HCT116 (cell line): Measurements from ENCODE around the gene CDKN1A.

Experiments
- JUND ChIP-seq: IDR thresholded peaks from 2 replicates; pipeline ENCODE4 v1.6.1; 2012
- ZNF274 ChIP-seq: fragments of 200-500 bp; sonication (Bioruptor generic); IDR thresholded peaks from 2 replicates; pipeline ENCODE4 v1.6.1; 2014; ENCODE audit warnings: mild to moderate bottlenecking, low read depth, low read length, inconsistent platforms
- TF ChIP-seq, protein P1 (sequence below), 3 experiments: fragments of 200-600 bp in 1 of 3; sonication (generic) in 1 of 3; IDR thresholded peaks in 2 of 3; conservative IDR thresholded peaks in 1 of 3; 2 replicates each; pipeline ENCODE4 v1.5.1; 2012 to 2017; ENCODE audit warnings: low read depth in 2 of 3, low read length in 2 of 3, antibody characterized with exemption in 1 of 3, borderline replicate concordance in 1 of 3, control low read depth in 1 of 3, mild to moderate bottlenecking in 1 of 3, mixed read lengths in 1 of 3, mixed run types in 1 of 3, moderate library complexity in 1 of 3; ENCODE audit not compliant: insufficient read depth in 1 of 3
- TF ChIP-seq, protein P2 (sequence below): IDR thresholded peaks from 2 replicates; pipeline ENCODE4 v1.6.1; 2011; ENCODE audit warnings: mild to moderate bottlenecking, low read length, moderate library complexity; ENCODE audit not compliant: insufficient replicate concordance; ENCODE audit errors: extremely low read depth
- TF ChIP-seq, protein P3 (sequence below): IDR thresholded peaks from 2 replicates; pipeline ENCODE4 v1.6.1; 2012
- TF ChIP-seq, protein P4 (sequence below): IDR thresholded peaks from 2 replicates; pipeline ENCODE4 v1.6.1; 2012; ENCODE audit warnings: low read depth

DNA sequence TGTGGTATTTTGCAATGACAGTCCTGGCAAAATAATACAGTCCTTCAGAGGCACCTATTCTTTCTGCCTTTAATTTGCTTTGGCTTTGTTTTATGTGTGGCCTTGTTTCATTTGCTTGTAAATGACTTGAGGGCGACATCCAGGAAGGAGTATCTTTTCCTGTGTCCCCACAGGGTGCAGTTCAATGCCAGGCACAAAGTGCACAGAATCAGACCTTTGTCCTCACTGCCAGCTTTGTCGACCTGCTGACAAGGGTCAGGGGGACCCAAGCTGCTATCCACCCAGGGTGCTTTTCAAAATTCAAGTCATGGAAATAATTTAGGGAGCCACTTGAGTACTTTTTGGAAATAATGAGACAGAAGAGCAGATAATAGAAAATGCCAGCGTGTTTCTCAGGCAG is 37.0 kb upstream of the CDKN1A start:
- TF ChIP-seq, protein P1, sequence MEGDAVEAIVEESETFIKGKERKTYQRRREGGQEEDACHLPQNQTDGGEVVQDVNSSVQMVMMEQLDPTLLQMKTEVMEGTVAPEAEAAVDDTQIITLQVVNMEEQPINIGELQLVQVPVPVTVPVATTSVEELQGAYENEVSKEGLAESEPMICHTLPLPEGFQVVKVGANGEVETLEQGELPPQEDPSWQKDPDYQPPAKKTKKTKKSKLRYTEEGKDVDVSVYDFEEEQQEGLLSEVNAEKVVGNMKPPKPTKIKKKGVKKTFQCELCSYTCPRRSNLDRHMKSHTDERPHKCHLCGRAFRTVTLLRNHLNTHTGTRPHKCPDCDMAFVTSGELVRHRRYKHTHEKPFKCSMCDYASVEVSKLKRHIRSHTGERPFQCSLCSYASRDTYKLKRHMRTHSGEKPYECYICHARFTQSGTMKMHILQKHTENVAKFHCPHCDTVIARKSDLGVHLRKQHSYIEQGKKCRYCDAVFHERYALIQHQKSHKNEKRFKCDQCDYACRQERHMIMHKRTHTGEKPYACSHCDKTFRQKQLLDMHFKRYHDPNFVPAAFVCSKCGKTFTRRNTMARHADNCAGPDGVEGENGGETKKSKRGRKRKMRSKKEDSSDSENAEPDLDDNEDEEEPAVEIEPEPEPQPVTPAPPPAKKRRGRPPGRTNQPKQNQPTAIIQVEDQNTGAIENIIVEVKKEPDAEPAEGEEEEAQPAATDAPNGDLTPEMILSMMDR (IDR thresholded peaks at IDR 0.05 in 2 of 3, conservative IDR thresholded peaks at IDR 0.05 in 1 of 3; ENCODE audit: borderline replicate concordance in 1 of 3, insufficient read depth in 1 of 3, low read depth in 2 of 3, low read length in 2 of 3) = no peak
- TF ChIP-seq, protein P2, sequence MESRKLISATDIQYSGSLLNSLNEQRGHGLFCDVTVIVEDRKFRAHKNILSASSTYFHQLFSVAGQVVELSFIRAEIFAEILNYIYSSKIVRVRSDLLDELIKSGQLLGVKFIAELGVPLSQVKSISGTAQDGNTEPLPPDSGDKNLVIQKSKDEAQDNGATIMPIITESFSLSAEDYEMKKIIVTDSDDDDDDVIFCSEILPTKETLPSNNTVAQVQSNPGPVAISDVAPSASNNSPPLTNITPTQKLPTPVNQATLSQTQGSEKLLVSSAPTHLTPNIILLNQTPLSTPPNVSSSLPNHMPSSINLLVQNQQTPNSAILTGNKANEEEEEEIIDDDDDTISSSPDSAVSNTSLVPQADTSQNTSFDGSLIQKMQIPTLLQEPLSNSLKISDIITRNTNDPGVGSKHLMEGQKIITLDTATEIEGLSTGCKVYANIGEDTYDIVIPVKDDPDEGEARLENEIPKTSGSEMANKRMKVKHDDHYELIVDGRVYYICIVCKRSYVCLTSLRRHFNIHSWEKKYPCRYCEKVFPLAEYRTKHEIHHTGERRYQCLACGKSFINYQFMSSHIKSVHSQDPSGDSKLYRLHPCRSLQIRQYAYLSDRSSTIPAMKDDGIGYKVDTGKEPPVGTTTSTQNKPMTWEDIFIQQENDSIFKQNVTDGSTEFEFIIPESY = no peak
- TF ChIP-seq JUND (no peak), ZNF274 (no peak)
- TF ChIP-seq, protein P3, sequence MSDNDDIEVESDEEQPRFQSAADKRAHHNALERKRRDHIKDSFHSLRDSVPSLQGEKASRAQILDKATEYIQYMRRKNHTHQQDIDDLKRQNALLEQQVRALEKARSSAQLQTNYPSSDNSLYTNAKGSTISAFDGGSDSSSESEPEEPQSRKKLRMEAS = no peak
- TF ChIP-seq, protein P4, sequence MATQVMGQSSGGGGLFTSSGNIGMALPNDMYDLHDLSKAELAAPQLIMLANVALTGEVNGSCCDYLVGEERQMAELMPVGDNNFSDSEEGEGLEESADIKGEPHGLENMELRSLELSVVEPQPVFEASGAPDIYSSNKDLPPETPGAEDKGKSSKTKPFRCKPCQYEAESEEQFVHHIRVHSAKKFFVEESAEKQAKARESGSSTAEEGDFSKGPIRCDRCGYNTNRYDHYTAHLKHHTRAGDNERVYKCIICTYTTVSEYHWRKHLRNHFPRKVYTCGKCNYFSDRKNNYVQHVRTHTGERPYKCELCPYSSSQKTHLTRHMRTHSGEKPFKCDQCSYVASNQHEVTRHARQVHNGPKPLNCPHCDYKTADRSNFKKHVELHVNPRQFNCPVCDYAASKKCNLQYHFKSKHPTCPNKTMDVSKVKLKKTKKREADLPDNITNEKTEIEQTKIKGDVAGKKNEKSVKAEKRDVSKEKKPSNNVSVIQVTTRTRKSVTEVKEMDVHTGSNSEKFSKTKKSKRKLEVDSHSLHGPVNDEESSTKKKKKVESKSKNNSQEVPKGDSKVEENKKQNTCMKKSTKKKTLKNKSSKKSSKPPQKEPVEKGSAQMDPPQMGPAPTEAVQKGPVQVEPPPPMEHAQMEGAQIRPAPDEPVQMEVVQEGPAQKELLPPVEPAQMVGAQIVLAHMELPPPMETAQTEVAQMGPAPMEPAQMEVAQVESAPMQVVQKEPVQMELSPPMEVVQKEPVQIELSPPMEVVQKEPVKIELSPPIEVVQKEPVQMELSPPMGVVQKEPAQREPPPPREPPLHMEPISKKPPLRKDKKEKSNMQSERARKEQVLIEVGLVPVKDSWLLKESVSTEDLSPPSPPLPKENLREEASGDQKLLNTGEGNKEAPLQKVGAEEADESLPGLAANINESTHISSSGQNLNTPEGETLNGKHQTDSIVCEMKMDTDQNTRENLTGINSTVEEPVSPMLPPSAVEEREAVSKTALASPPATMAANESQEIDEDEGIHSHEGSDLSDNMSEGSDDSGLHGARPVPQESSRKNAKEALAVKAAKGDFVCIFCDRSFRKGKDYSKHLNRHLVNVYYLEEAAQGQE = no peak
